ENCODE measurements around the gene LRR1.
A peak's percentile ranks its signal among the peaks of the same experiment; 100 is the strongest.

Gene LRR1

GRCh38 chr14:49586673-49587460, 11.9 kb upstream of the LRR1 start:
- H3K4me3 ChIP-seq (ENCODE audit: low read length): peak overlapping the region; percentile 7
- DNase-seq (ENCODE audit: low read depth): no peak
- TF ChIP-seq CTCF (conservative IDR thresholded peaks at IDR 0.05; ENCODE audit: low read depth, low read length): peak; percentile 66

- no peak for TF ChIP-seq CTCF (conservative IDR thresholded peaks at IDR 0.05; ENCODE audit: low read depth, low read length)
- DNase-seq (ENCODE audit: low read depth): no peak
- no peak overlapping the region for H3K4me3 ChIP-seq (ENCODE audit: low read length)
Measured at GRCh38 chr14:49589387-49589786, 9.4 kb upstream of the LRR1 start.

GRCh38 chr14:49593016-49593415, 5.7 kb upstream of the LRR1 start:
- no peak for TF ChIP-seq CTCF (conservative IDR thresholded peaks at IDR 0.05; ENCODE audit: low read depth, low read length)
- DNase-seq (ENCODE audit: low read depth): no peak
- no peak overlapping the region for H3K4me3 ChIP-seq (ENCODE audit: low read length)

GRCh38 chr14:49594347-49595091, 4.2 kb upstream of the LRR1 start:
- DNase-seq (ENCODE audit: low read depth): peak; percentile 75
- no peak overlapping the region for H3K4me3 ChIP-seq (ENCODE audit: low read length)
- TF ChIP-seq CTCF (conservative IDR thresholded peaks at IDR 0.05; ENCODE audit: low read depth, low read length): no peak

GRCh38 chr14:49598189-49598484, 603 bp upstream of the LRR1 start:
- TF ChIP-seq CTCF (conservative IDR thresholded peaks at IDR 0.05; ENCODE audit: low read depth, low read length): no peak
- peak overlapping the region; percentile 70 for H3K4me3 ChIP-seq (ENCODE audit: low read length)
- DNase-seq (ENCODE audit: low read depth): no peak

- no peak for DNase-seq (ENCODE audit: low read depth)
- TF ChIP-seq CTCF (conservative IDR thresholded peaks at IDR 0.05; ENCODE audit: low read depth, low read length): no peak
- H3K4me3 ChIP-seq (ENCODE audit: low read length): no peak overlapping the region
Measured at GRCh38 chr14:49607583-49607982, 8.8 kb downstream of the LRR1 start.

- no peak for DNase-seq (ENCODE audit: low read depth)
- no peak overlapping the region for H3K4me3 ChIP-seq (ENCODE audit: low read length)
- no peak for TF ChIP-seq CTCF (conservative IDR thresholded peaks at IDR 0.05; ENCODE audit: low read depth, low read length)
Measured at GRCh38 chr14:49612251-49612650, 13.5 kb downstream of the LRR1 start.
